Pancreas (tissue), 10 donors: ENCODE results near the gene PXT1. TPM values are rescaled to one million over a fixed set of nuclear protein-coding genes. Genes with fewer than 3 reads are reported as not detected.
A peak's percentile ranks its signal among the peaks of the same experiment; 100 is the strongest.

Experiments
- ATAC-seq, 4 donors: fragments of 200-7000 bp; cut with Tn5 transposase; one replicate each; pipeline versions ENCODE4 v1.8.0 to v1.9.1; 2020; ENCODE audit warnings: mild to moderate bottlenecking in 4 of 4, moderate library complexity in 4 of 4
- DNase-seq, 6 donors: peaks; one replicate each; pipeline ENCODE4 v3.0.0-alpha.2; 2020
- FAIRE-seq: peaks from 2 replicates; lab custom pipeline; 2012; peaks lifted over from hg19 to GRCh38; lab: Jason Lieb, UNC
- H3K27ac ChIP-seq, 4 donors: fragments of 200-600 bp; sonication (generic); 1 replicate in 3 of 4; 2 replicates in 1 of 4; pipeline versions ENCODE4 v1.5.0 to v1.8.0; 2020
- H3K27me3 ChIP-seq, 4 donors: fragments of 200-600 bp; one replicate each; pipeline ENCODE4 v1.8.0; 2021
- H3K36me3 ChIP-seq, 3 donors: fragments of 200-600 bp; sonication (generic) in 1 of 3; one replicate each; pipeline versions ENCODE4 v1.5.0 to v1.8.0; 2020 to 2021
- H3K4me1 ChIP-seq, 3 donors: fragments of 200-600 bp; one replicate each; pipeline ENCODE4 v1.8.0; 2021
- H3K4me3 ChIP-seq, 4 donors: fragments of 200-600 bp; sonication (generic) in 2 of 4; one replicate each; pipeline versions ENCODE4 v1.5.0 to v1.8.0; 2020 to 2021
- H3K9me3 ChIP-seq, 4 donors: fragments of 200-600 bp; one replicate each; pipeline ENCODE4 v1.8.0; 2021
- WGBS, 2 donors: extraction: QIAGEN DNeasy Blood & Tissue Kit; methylation state at CpG; one replicate each; pipeline ENCODE4 v1.1.7; 2013; 5-methylcytosine and 5-hydroxymethylcytosine counted together
- intact Hi-C, 3 donors: fragments of 100-400 bp; cut with DNase I; formaldehyde crosslinking; loops; one replicate each; pipeline versions ENCODE4 v1.11.1 to v1.14.2; 2022
- polyA plus RNA-seq, 2 donors: library from polyadenylated mRNA; stranded (reverse); fragments of 200-250 nt; gene quantifications; one replicate each; pipeline ENCODE4 v1.2.3, GENCODE V29; 2013
- total RNA-seq, 6 donors: library from RNA; stranded (reverse); fragmentation: NEBNext Ultra II Directional in 4 of 6; extraction: Animal tissue kit (Norgen Biotek cat#: 25700) in 4 of 6; gene quantifications; one replicate each; pipeline versions ENCODE4 v1.2.1 to v1.2.4, GENCODE V29; 2021 to 2023
- TF ChIP-seq, protein P1 (sequence below), 4 donors: fragments of 200-600 bp; sonication (generic) in 3 of 4; IDR thresholded peaks; one replicate each; pipeline versions ENCODE4 v1.5.0 to v1.8.0; 2021; ENCODE audit warnings: antibody characterized with exemption in 4 of 4
- donor health status: healthy with polysubstance abuse.
- donor health status: DM: no; HTN: no; CAD: no; lungs with moderate emphysema.
- donor health status: DM: no; HTN: no; CAD: no.
- donor health status: control.
- donor health status: control.
- donor health status: Bipolar disorder and iron deficiency.
- donor health status: DM: yes; HTN: yes; CAD: no.
- donor health status: DM: no; HTN: no; CAD: no.
- donor health status: DM: no; HTN: no; CAD: no.
- donor health status: DM: yes; HTN: yes; CAD: no.

PXT1 gene
- total and polyA plus RNA-seq, 8 donors, result not detected

DNA sequence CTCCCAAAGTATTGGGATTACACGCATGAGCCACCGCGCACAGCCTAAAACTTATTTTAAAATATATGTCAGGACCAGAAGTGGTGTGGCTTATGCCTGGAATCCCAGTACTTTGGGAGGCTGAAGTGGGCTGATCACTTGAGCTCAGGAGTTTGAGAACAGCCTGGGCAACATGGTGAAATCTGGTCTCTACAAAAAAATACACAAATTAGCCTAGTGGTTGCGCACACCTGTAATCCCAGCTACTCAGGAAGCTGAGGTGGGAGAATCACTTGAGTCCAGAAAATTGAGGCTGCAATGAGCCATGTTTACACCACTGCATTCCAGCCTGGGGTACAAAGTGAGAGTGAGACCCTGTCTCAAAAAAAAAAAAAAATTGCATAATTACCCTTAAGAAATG, 13.7 kb downstream of the PXT1 start:
- TF ChIP-seq, protein P1, sequence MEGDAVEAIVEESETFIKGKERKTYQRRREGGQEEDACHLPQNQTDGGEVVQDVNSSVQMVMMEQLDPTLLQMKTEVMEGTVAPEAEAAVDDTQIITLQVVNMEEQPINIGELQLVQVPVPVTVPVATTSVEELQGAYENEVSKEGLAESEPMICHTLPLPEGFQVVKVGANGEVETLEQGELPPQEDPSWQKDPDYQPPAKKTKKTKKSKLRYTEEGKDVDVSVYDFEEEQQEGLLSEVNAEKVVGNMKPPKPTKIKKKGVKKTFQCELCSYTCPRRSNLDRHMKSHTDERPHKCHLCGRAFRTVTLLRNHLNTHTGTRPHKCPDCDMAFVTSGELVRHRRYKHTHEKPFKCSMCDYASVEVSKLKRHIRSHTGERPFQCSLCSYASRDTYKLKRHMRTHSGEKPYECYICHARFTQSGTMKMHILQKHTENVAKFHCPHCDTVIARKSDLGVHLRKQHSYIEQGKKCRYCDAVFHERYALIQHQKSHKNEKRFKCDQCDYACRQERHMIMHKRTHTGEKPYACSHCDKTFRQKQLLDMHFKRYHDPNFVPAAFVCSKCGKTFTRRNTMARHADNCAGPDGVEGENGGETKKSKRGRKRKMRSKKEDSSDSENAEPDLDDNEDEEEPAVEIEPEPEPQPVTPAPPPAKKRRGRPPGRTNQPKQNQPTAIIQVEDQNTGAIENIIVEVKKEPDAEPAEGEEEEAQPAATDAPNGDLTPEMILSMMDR (IDR thresholded peaks at IDR 0.05), result no peak
- intact Hi-C loops, result no loop called here
- ATAC-seq, result no peak
- no peak for FAIRE-seq
- H3K27ac ChIP-seq, result no peak overlapping the region
- H3K27me3 ChIP-seq, result no peaks in the 10 kb centered on the region
- no peaks in the 10 kb centered on the region for H3K4me1 ChIP-seq
- no peak for DNase-seq
- H3K9me3 ChIP-seq, result no peaks in the 10 kb centered on the region
- no peak overlapping the region for H3K4me3 ChIP-seq
- 71 to 98% methylated on average over 4 of the region's 4 CpGs for WGBS, 2 donors
- H3K36me3 ChIP-seq, result no peaks in the 10 kb centered on the region

DNA sequence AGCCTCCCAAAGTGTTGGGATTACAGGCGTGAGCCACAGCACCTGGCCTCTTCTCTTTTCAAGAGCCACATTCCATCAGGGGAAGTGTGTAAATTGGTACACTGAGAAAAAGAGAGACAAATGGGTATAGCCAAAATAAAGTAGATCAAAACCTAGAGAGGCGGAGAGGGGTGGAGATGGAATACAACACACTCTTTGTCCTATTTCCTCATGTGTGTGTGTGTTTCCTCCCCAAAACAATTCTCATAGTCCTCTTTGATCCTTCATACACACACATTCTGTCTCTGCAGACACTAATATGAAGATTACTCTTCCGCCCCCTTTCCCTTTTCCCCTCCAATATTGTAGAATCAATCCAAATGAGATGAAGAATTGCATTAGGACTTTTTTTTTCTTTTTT, 16.0 kb downstream of the PXT1 start:
- 89 to 91% methylated on average over 3 of the region's 3 CpGs for WGBS, 2 donors
- no peak overlapping the region for H3K27ac ChIP-seq
- peaks cover 0 to 3% (median 0%) of the 10 kb centered on the region in 3 donors for H3K4me1 ChIP-seq
- ATAC-seq (no peak), FAIRE-seq (no peak), DNase-seq (no peak)
- TF ChIP-seq, protein P1 (IDR thresholded peaks at IDR 0.05), result no peak
- H3K36me3 ChIP-seq, result no peaks in the 10 kb centered on the region
- H3K27me3 ChIP-seq, result no peaks in the 10 kb centered on the region
- intact Hi-C loops, result no loop called here
- H3K9me3 ChIP-seq, result no peaks in the 10 kb centered on the region
- no peak overlapping the region for H3K4me3 ChIP-seq

DNA sequence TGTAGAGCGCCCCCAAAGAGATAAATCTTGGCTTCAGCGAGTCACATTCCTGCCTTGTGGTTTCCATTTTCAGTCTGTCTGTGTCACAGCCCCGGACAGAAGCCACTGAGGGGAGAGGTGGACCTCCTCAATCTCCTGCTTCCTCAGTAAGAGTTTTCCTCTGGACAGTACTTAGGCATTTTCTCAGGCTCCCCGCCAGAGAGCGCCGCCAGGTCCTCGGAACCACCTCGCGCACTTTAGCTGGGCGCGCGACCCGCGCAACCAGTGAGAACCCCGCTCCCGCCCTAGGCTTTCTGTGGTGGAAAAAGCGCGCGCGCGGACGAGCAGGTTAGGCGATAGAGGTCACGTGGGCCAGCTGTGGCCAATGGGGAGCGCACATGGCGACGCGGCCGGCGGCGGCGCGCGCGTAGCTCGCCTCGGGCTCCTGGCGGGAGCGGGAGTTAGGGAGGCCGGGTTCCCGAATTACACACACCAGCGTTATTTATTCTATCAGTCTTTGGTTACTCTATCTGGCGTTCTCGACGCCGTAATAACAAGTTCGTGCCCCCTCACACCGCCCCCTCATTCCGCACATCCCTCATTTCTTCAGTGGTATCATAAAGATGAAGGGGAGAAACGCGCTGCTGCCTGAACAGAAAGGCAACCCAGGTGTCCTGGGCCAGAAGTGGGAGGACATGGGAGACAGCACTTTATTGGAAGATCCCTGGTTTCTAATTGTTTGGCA, 19.4 kb downstream of the PXT1 start:
- H3K4me1 ChIP-seq, result peaks cover 0 to 3% (median 0%) of the 10 kb centered on the region in 3 donors
- TF ChIP-seq, protein P1 (IDR thresholded peaks at IDR 0.05), result peak in 3 of 4 donors; percentile 33 to 60 (median 48)
- H3K27me3 ChIP-seq, result no peaks in the 10 kb centered on the region
- H3K27ac ChIP-seq, result peak overlapping the region; percentile 62 to 78 (median 70)
- peak; percentile 97 to 99 (median 98) for DNase-seq
- no peaks in the 10 kb centered on the region for H3K9me3 ChIP-seq
- intact Hi-C loops, result no loop called here
- peak overlapping the region; percentile 8 to 57 (median 38) for H3K4me3 ChIP-seq
- no peaks in the 10 kb centered on the region for H3K36me3 ChIP-seq
- 0% methylated on average over 51 of the region's 51 CpGs for WGBS, 2 donors
- ATAC-seq, result peak; percentile 98 to 100 (median 100)
- FAIRE-seq, result peak; percentile 79

DNA sequence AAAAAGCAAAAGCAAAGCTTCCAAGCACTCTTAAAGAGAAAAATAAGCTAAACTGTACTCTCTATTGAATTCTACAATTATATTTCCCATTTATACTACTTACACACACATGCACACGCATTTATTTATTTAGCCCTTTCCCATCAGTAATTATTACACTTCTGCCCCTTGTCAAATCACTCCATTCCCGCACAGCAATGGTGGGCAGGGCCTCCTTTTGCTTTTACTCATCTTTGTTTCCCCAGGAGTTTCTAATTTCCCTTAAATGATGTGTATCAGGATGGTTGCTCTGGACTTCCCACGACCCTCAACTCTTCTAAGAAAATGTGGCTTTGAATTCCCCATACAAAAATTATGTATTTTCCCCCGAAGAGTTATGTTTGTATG, 19.9 kb downstream of the PXT1 start:
- WGBS, 2 donors, result 9 to 13% methylated on average over 4 of the region's 4 CpGs
- no peak for DNase-seq
- H3K27ac ChIP-seq, result peak overlapping the region; percentile 17 to 78 (median 70)
- no peaks in the 10 kb centered on the region for H3K36me3 ChIP-seq
- no peaks in the 10 kb centered on the region for H3K9me3 ChIP-seq
- intact Hi-C loops, result no loop called here
- no peaks in the 10 kb centered on the region for H3K27me3 ChIP-seq
- peaks cover 0 to 3% (median 0%) of the 10 kb centered on the region in 3 donors for H3K4me1 ChIP-seq
- peak overlapping the region in 2 of 4 donors; percentile 47 to 57 for H3K4me3 ChIP-seq
- no peak for FAIRE-seq
- no peak for ATAC-seq
- TF ChIP-seq, protein P1 (IDR thresholded peaks at IDR 0.05), result no peak

DNA sequence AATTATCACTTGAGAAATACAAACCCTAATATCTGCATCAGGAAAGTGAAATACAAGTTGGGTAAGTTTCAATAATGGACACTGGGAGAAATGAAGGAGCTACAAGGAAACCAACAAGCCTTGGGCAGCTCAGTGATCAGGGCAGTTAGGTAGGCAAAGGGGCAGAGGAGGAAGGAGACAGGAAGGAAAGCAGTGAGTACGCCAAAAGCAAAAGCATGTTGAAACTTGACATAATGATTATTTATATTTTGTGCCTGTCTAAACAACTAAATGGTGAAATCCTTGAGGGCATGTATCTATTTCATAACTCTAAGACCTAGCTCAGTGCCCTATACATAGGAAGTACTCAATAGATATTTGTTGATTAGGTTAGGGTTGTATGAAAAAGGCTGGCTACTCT, 23.3 kb downstream of the PXT1 start:
- FAIRE-seq, result no peak
- WGBS, 2 donors, result 86 to 92% methylated on average over 1 of the region's 1 CpG
- no peak overlapping the region for H3K27ac ChIP-seq
- no peak overlapping the region for H3K4me3 ChIP-seq
- intact Hi-C loops, result no loop called here
- no peaks in the 10 kb centered on the region for H3K36me3 ChIP-seq
- H3K9me3 ChIP-seq, result no peaks in the 10 kb centered on the region
- no peak for ATAC-seq
- TF ChIP-seq, protein P1 (IDR thresholded peaks at IDR 0.05), result no peak
- no peak for DNase-seq
- H3K4me1 ChIP-seq, result peaks cover 0 to 3% (median 0%) of the 10 kb centered on the region in 3 donors
- no peaks in the 10 kb centered on the region for H3K27me3 ChIP-seq
